Natural killer cell (primary cell): ENCODE results near the gene UGT1A10. TPM values are rescaled to one million over a fixed set of nuclear protein-coding genes. Genes with fewer than 3 reads are reported as not detected.

ENCODE experiments used
- ATAC-seq, 3 donors: fragments of 150-1000 bp in 2 of 3; fragments of 200-7000 bp in 1 of 3; cut with Tn5 transposase; 1 replicate in 1 of 3; 2 replicates in 2 of 3; pipeline ENCODE4 v1.10.0; 2021; ENCODE audit warnings: mild to moderate bottlenecking in 2 of 3, moderate library complexity in 2 of 3
- DNase-seq, 2 donors: peaks; one replicate each; pipeline versions ENCODE4 v3.0.0 to v3.0.0-alpha.2; 2013 to 2021; ENCODE audit warnings: mixed read lengths in 1 of 2
- H3K27ac ChIP-seq: one replicate; pipeline ENCODE4 v1.5.1; 2013; ENCODE audit warnings: mild to moderate bottlenecking, low read length
- H3K27me3 ChIP-seq: one replicate; pipeline ENCODE4 v1.6.1; 2013; ENCODE audit warnings: low read length; ENCODE audit not compliant: control insufficient read depth, insufficient read depth
- H3K36me3 ChIP-seq: one replicate; pipeline ENCODE4 v1.6.1; 2013; ENCODE audit warnings: low read length; ENCODE audit not compliant: control insufficient read depth, insufficient read depth
- H3K4me1 ChIP-seq: one replicate; pipeline ENCODE4 v1.6.1; 2013; ENCODE audit warnings: low read length; ENCODE audit not compliant: control insufficient read depth, insufficient read depth
- H3K4me3 ChIP-seq: one replicate; pipeline ENCODE4 v1.5.1; 2013; ENCODE audit warnings: low read length
- H3K9me3 ChIP-seq: one replicate; pipeline ENCODE4 v1.6.1; 2013; ENCODE audit warnings: low read length; ENCODE audit not compliant: control insufficient read depth, insufficient read depth
- H3K27ac Mint-ChIP-seq, 2 donors: one replicate each; pipeline ENCODE4 v1.8.0; 2022; ENCODE audit warnings: mild to moderate bottlenecking in 2 of 2, mixed read lengths in 2 of 2, moderate library complexity in 1 of 2
- H3K27me3 Mint-ChIP-seq, 2 donors: one replicate each; pipeline ENCODE4 v1.8.0; 2022; ENCODE audit warnings: low read depth in 2 of 2, mixed read lengths in 2 of 2
- H3K36me3 Mint-ChIP-seq: one replicate; pipeline ENCODE4 v1.8.0; 2022; ENCODE audit warnings: mixed read lengths
- H3K4me1 Mint-ChIP-seq, 2 donors: one replicate each; pipeline ENCODE4 v1.8.0; 2022; ENCODE audit warnings: mixed read lengths in 2 of 2
- H3K4me3 Mint-ChIP-seq: one replicate; pipeline ENCODE4 v1.8.0; 2022; ENCODE audit warnings: mild to moderate bottlenecking, moderate library complexity, mixed read lengths
- H3K9me3 Mint-ChIP-seq, 2 donors: one replicate each; pipeline ENCODE4 v1.8.0; 2022; ENCODE audit warnings: mixed read lengths in 2 of 2
- CTCF ChIP-seq: fragments of 200-600 bp; IDR thresholded peaks from one replicate; pipeline ENCODE4 v1.8.0; 2022; ENCODE audit warnings: antibody characterized with exemption
- WGBS: methylation state at CpG from one replicate; pipeline ENCODE4 v1.1.7; 2013; ENCODE audit warnings: missing lambda C conversion rate; ENCODE audit not compliant: insufficient coverage; 5-methylcytosine and 5-hydroxymethylcytosine counted together
- intact Hi-C: fragments of 100-400 bp; cut with micrococcal nuclease; formaldehyde crosslinking; loops from one replicate; pipeline ENCODE4 v1.14.2; 2022
- total RNA-seq, 4 donors: library from RNA; stranded (reverse); fragments of 120-200 nt in 1 of 4; gene quantifications; one replicate each; pipeline versions ENCODE4 v1.2.3 to v1.2.4, GENCODE V29; 2013 to 2022

Gene UGT1A10
- total RNA-seq, 3 donors from 2014 or later (not counting 1 experiment from before 2014, with no cell fraction given), result not detected

DNA sequence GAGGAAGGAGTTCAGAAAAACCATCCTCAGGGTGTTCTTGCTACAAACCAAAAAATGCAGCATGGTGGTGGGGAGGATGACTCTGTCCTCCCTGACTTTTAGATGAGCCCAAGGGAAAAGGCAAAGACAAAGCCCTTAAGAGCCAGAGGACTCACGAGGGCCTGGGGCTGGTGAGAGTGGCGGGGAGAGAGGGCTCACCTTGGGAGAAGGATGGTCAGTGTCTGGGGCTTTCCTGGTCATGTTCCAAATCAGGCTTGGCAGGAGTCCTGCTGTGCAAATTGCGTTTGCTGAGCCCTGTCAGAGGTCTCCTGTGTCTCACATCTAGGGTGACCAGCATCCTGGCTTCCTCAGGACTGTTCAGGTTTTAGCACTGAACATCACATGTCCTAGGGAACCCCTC, 128.5 kb downstream of the UGT1A10 start:
- DNase-seq, result no peak
- Histone ChIP-seq H3K4me1 (no peaks in the 10 kb centered on the region), H3K4me3 (no peak overlapping the region), H3K36me3 (no peaks in the 10 kb centered on the region), H3K27ac (no peak overlapping the region), H3K9me3 (no peaks in the 10 kb centered on the region), H3K27me3 (peaks cover 4% of the 10 kb centered on the region)
- intact Hi-C loops, result no loop called here
- no peaks in the 10 kb centered on the region for H3K4me1 Mint-ChIP-seq
- no peak for ATAC-seq
- 72% methylated on average over 3 of the region's 3 CpGs for WGBS
- H3K27ac Mint-ChIP-seq, result no peak overlapping the region
- TF ChIP-seq CTCF, result no peak
- H3K36me3 Mint-ChIP-seq, result no peaks in the 10 kb centered on the region
- H3K27me3 Mint-ChIP-seq, result peaks cover 28 to 36% of the 10 kb centered on the region in 2 donors
- H3K4me3 Mint-ChIP-seq, result no peak overlapping the region
- no peaks in the 10 kb centered on the region for H3K9me3 Mint-ChIP-seq

DNA sequence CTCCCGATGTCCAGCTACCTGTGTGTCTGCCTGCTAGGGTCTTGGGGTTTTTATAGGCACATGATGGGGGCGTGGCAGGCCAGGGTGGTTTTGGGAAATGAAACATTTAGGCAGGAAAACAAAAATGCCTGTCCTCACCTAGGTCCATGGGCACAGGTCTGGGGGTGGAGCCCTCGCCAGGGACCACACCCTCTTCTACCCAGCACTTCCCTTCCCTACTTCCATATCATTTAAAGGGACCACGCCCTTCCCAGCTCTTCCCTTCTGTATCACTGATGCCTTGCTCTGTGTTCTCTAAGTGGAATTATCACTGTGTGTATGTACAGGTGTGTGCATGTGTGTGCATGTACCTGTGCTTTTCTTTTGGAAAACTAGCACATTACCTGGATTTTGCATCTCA, 130.2 kb downstream of the UGT1A10 start:
- peaks cover 4% of the 10 kb centered on the region for H3K27me3 ChIP-seq
- DNase-seq (no peak), ATAC-seq (no peak)
- H3K4me3 Mint-ChIP-seq, result no peak overlapping the region
- H3K36me3 Mint-ChIP-seq, result no peaks in the 10 kb centered on the region
- peaks cover 28 to 45% of the 10 kb centered on the region in 2 donors for H3K27me3 Mint-ChIP-seq
- no peaks in the 10 kb centered on the region for H3K9me3 Mint-ChIP-seq
- 76% methylated on average over 3 of the region's 4 CpGs for WGBS
- H3K36me3 ChIP-seq, result no peaks in the 10 kb centered on the region
- intact Hi-C loops, result no loop called here
- no peak overlapping the region for H3K4me3 ChIP-seq
- no peak overlapping the region for H3K27ac Mint-ChIP-seq
- H3K4me1 ChIP-seq, result no peaks in the 10 kb centered on the region
- no peak for TF ChIP-seq CTCF
- H3K4me1 Mint-ChIP-seq, result no peaks in the 10 kb centered on the region
- no peak overlapping the region for H3K27ac ChIP-seq
- no peaks in the 10 kb centered on the region for H3K9me3 ChIP-seq

GRCh38 chr2:233768076-233768475, 131.8 kb downstream of the UGT1A10 start:
- peaks cover 28 to 50% of the 10 kb centered on the region in 2 donors for H3K27me3 Mint-ChIP-seq
- TF ChIP-seq CTCF, result no peak
- H3K9me3 ChIP-seq, result no peaks in the 10 kb centered on the region
- H3K9me3 Mint-ChIP-seq, result no peaks in the 10 kb centered on the region
- H3K36me3 Mint-ChIP-seq, result no peaks in the 10 kb centered on the region
- no peak for DNase-seq
- no peak overlapping the region for H3K4me3 Mint-ChIP-seq
- WGBS, result 83% methylated on average over 4 of the region's 4 CpGs
- no peak overlapping the region for H3K27ac ChIP-seq
- H3K27me3 ChIP-seq, result peaks cover 4% of the 10 kb centered on the region
- H3K4me3 ChIP-seq, result no peak overlapping the region
- H3K4me1 ChIP-seq, result no peaks in the 10 kb centered on the region
- ATAC-seq, result no peak
- no peaks in the 10 kb centered on the region for H3K4me1 Mint-ChIP-seq
- no peaks in the 10 kb centered on the region for H3K36me3 ChIP-seq
- H3K27ac Mint-ChIP-seq, result no peak overlapping the region
- intact Hi-C loops, result no loop called here

GRCh38 chr2:233769260-233769659, 133.0 kb downstream of the UGT1A10 start:
- peaks cover 20 to 38% of the 10 kb centered on the region in 2 donors for H3K27me3 Mint-ChIP-seq
- H3K27ac ChIP-seq, result no peak overlapping the region
- 94% methylated on average over 9 of the region's 9 CpGs for WGBS
- intact Hi-C loops, result no loop called here
- ATAC-seq, result no peak
- no peaks in the 10 kb centered on the region for H3K4me1 Mint-ChIP-seq
- no peak for TF ChIP-seq CTCF
- H3K4me1 ChIP-seq, result no peaks in the 10 kb centered on the region
- H3K9me3 Mint-ChIP-seq, result no peaks in the 10 kb centered on the region
- H3K4me3 ChIP-seq, result no peak overlapping the region
- no peak overlapping the region for H3K4me3 Mint-ChIP-seq
- no peaks in the 10 kb centered on the region for H3K9me3 ChIP-seq
- peaks cover 4% of the 10 kb centered on the region for H3K27me3 ChIP-seq
- no peaks in the 10 kb centered on the region for H3K36me3 Mint-ChIP-seq
- no peak for DNase-seq
- H3K36me3 ChIP-seq, result no peaks in the 10 kb centered on the region
- no peak overlapping the region for H3K27ac Mint-ChIP-seq
